ENCODE results near the gene ANKRD9. TPM values are rescaled to one million over a fixed set of nuclear protein-coding genes. Genes with fewer than 3 reads are reported as not detected.

ANKRD9 gene
- total and polyA plus RNA-seq, 2 donors (not counting 3 experiments of a cell fraction or from before 2014, with no cell fraction given) = 21.0 to 24.6 TPM

GRCh38 chr14:102525219-102525928, 15.8 kb upstream of the ANKRD9 start:
- intact Hi-C loops (cut with micrococcal nuclease) = loop anchor here (1.0 to 10.0 kb wide), 3 partner anchors 129 to 393 kb away; no protein-coding TSS in a partner anchor
- no peaks in the 10 kb centered on the region for H3K79me2 ChIP-seq (ENCODE audit: control insufficient read depth, insufficient read depth, low read length)
- FAIRE-seq (peak; percentile 86), DNase-seq (ENCODE audit: low read depth, low spot score) (no peak)
- no peaks in the 10 kb centered on the region for H3K27me3 ChIP-seq (ENCODE audit: control insufficient read depth in 2 of 2, insufficient read depth in 2 of 2, low read length in 2 of 2)
- no peak overlapping the region for H3K27ac ChIP-seq (ENCODE audit: insufficient read depth, low read depth, low read length)
- peak overlapping the region; percentile 74 for H3K4me2 ChIP-seq (ENCODE audit: insufficient read depth, low read length)
- H3K36me3 ChIP-seq (ENCODE audit: control insufficient read depth in 2 of 2, extremely low read depth in 1 of 2, insufficient read depth in 2 of 2, low read length in 2 of 2) = no peaks in the 10 kb centered on the region
- ChIA-PET POLR2A (interaction anchor here (1.1 kb wide), 1 partner anchor 66 kb away, joined by 3 read pairs; no protein-coding TSS in a partner anchor), CTCF (interaction anchor here (0.6 to 3.0 kb wide), 28 partner anchors 9 to 390 kb away, joined by 3 to 40 read pairs (median 4); partner anchors contain the start of gene ANKRD9)
- H4K20me1 ChIP-seq (replicated peaks; ENCODE audit: control insufficient read depth, extremely low read depth, insufficient read depth, low read length) = no peaks in the 10 kb centered on the region
- no peaks in the 10 kb centered on the region for H3K9me1 ChIP-seq (replicated peaks; ENCODE audit: control insufficient read depth, extremely low read depth, insufficient read depth, low read length)
- peak overlapping the region; percentile 12 for H3K9ac ChIP-seq (replicated peaks; ENCODE audit: extremely low read depth, insufficient read depth, low read length)
- H3K4me1 ChIP-seq (ENCODE audit: control insufficient read depth, extremely low read depth, insufficient read depth, low read length) = peaks cover 28% of the 10 kb centered on the region
- BruUV-seq (replicated peaks) = no TSS peak
- TF ChIP-seq GATA2 (IDR thresholded peaks at IDR 0.05; ENCODE audit: insufficient read depth, insufficient read length, low read depth, low read length) (no peak), MYC (IDR thresholded peaks at IDR 0.05; ENCODE audit: low read depth, low read length) (no peak)
- H3K4me3 ChIP-seq (replicated peaks in 1 of 3; ENCODE audit: insufficient read depth in 1 of 3, low read depth in 1 of 3, low read length in 3 of 3) = peak overlapping the region; percentile 16 to 57 (median 45)
- dilution Hi-C loops (cut with MboI; ENCODE audit: extremely low pct_ligation_motif_present, low sequenced_read_pairs) = no loop called here
- peak overlapping the region; percentile 53 for H2AFZ ChIP-seq (ENCODE audit: low read depth, low read length)
- no peaks in the 10 kb centered on the region for H3K9me3 ChIP-seq (replicated peaks; ENCODE audit: control insufficient read depth, insufficient read depth, low read length)

- no peaks in the 10 kb centered on the region for H3K27me3 ChIP-seq (ENCODE audit: control insufficient read depth in 2 of 2, insufficient read depth in 2 of 2, low read length in 2 of 2)
- no peaks in the 10 kb centered on the region for H3K79me2 ChIP-seq (ENCODE audit: control insufficient read depth, insufficient read depth, low read length)
- H3K4me2 ChIP-seq (ENCODE audit: insufficient read depth, low read length) = peak overlapping the region; percentile 74
- no peaks in the 10 kb centered on the region for H3K36me3 ChIP-seq (ENCODE audit: control insufficient read depth in 2 of 2, extremely low read depth in 1 of 2, insufficient read depth in 2 of 2, low read length in 2 of 2)
- H3K9me3 ChIP-seq (replicated peaks; ENCODE audit: control insufficient read depth, insufficient read depth, low read length) = no peaks in the 10 kb centered on the region
- TF ChIP-seq EZH2 (IDR thresholded peaks at IDR 0.05; ENCODE audit: borderline replicate concordance, low read depth, low read length, severe bottlenecking) (no peak), POLR2AphosphoS5 (IDR thresholded peaks at IDR 0.05; ENCODE audit: insufficient read depth, low read depth, low read length) (peak; percentile 75), CTCF (IDR thresholded peaks at IDR 0.05; ENCODE audit: extremely low read depth in 1 of 2, insufficient read depth in 1 of 2, low read depth in 1 of 2, low read length in 2 of 2) (peak; percentile 98 to 100), MAX (IDR thresholded peaks at IDR 0.05; ENCODE audit: insufficient read depth, insufficient read length) (peak; percentile 72), POLR2A (IDR thresholded peaks at IDR 0.05; ENCODE audit: low read depth, low read length) (peak; percentile 90)
- peak overlapping the region; percentile 71 for H2AFZ ChIP-seq (ENCODE audit: low read depth, low read length)
- dilution Hi-C loops (cut with MboI; ENCODE audit: extremely low pct_ligation_motif_present, low sequenced_read_pairs) (no loop called here), intact Hi-C loops (cut with micrococcal nuclease) (loop anchor here (1.0 to 10.0 kb wide), 6 partner anchors 68 to 394 kb away; partner anchors contain the start of gene RCOR1)
- peak; percentile 99 for FAIRE-seq
- peak overlapping the region; percentile 16 to 57 (median 45) for H3K4me3 ChIP-seq (replicated peaks in 1 of 3; ENCODE audit: insufficient read depth in 1 of 3, low read depth in 1 of 3, low read length in 3 of 3)
- ChIA-PET POLR2A (interaction anchor here (0.5 to 1.1 kb wide), 3 partner anchors 46 to 175 kb away, joined by 3 to 4 read pairs (median 3); no protein-coding TSS in a partner anchor), CTCF (interaction anchor here (0.6 to 3.0 kb wide), 31 partner anchors 9 to 393 kb away, joined by 3 to 40 read pairs (median 4); partner anchors contain the start of gene ANKRD9)
- H3K9me1 ChIP-seq (replicated peaks; ENCODE audit: control insufficient read depth, extremely low read depth, insufficient read depth, low read length) = no peaks in the 10 kb centered on the region
- no peak overlapping the region for H3K27ac ChIP-seq (ENCODE audit: insufficient read depth, low read depth, low read length)
- TSS peak; percentile 52 for BruUV-seq (replicated peaks)
- peak; percentile 98 for DNase-seq (ENCODE audit: low read depth, low spot score)
- H4K20me1 ChIP-seq (replicated peaks; ENCODE audit: control insufficient read depth, extremely low read depth, insufficient read depth, low read length) = no peaks in the 10 kb centered on the region
- H3K9ac ChIP-seq (replicated peaks; ENCODE audit: extremely low read depth, insufficient read depth, low read length) = peak overlapping the region; percentile 12
- H3K4me1 ChIP-seq (ENCODE audit: control insufficient read depth, extremely low read depth, insufficient read depth, low read length) = peaks cover 28% of the 10 kb centered on the region
These were observed 15.1 kb upstream of the ANKRD9 start for GRCh38 chr14:102524451-102525218.
